Endodermal cell (in vitro differentiated cells): ENCODE measurements around the gene SESN1. TPM values are rescaled to one million over a fixed set of nuclear protein-coding genes. Genes with fewer than 3 reads are reported as not detected.

Experiments used
- DNase-seq: peaks from one replicate; pipeline ENCODE4 v3.0.0-alpha.2; 2017
- H3K27ac ChIP-seq: 2 replicates; pipeline ENCODE4 v1.5.1; 2013; ENCODE audit warnings: mild to moderate bottlenecking, low read depth, low read length, moderate library complexity
- H3K27me3 ChIP-seq: 2 replicates; pipeline ENCODE4 v1.6.1; 2013; ENCODE audit warnings: mild to moderate bottlenecking, low read length, moderate library complexity; ENCODE audit not compliant: insufficient read depth, control insufficient read depth, poor library complexity, severe bottlenecking
- H3K36me3 ChIP-seq: 2 replicates; pipeline ENCODE4 v1.7.0; 2013; ENCODE audit warnings: mild to moderate bottlenecking, low read length, moderate library complexity; ENCODE audit not compliant: control insufficient read depth, insufficient read depth
- H3K4me1 ChIP-seq: one replicate; pipeline ENCODE4 v1.7.0; 2013; ENCODE audit warnings: low read length; ENCODE audit not compliant: control insufficient read depth, insufficient read depth
- H3K4me3 ChIP-seq: 2 replicates; pipeline ENCODE4 v1.5.1; 2013; ENCODE audit warnings: mild to moderate bottlenecking, low read length, moderate library complexity
- H3K9ac ChIP-seq: 2 replicates; pipeline ENCODE4 v1.6.1; 2013; ENCODE audit warnings: mild to moderate bottlenecking, low read length, moderate library complexity; ENCODE audit not compliant: poor library complexity, severe bottlenecking; ENCODE audit errors: extremely low read depth
- H3K9me3 ChIP-seq: 2 replicates; pipeline ENCODE4 v1.6.1; 2013; ENCODE audit warnings: mild to moderate bottlenecking, low read length, moderate library complexity; ENCODE audit not compliant: control insufficient read depth
- H3K27ac Mint-ChIP-seq: 2 replicates; pipeline ENCODE4 v1.8.0; 2020; ENCODE audit warnings: mixed read lengths
- H3K27me3 Mint-ChIP-seq: 2 replicates; pipeline ENCODE4 v1.8.0; 2021; ENCODE audit warnings: mild to moderate bottlenecking, mixed read lengths; ENCODE audit not compliant: insufficient read depth
- H3K36me3 Mint-ChIP-seq: 2 replicates; pipeline ENCODE4 v1.8.0; 2020; ENCODE audit warnings: low read depth, mixed read lengths
- H3K4me1 Mint-ChIP-seq: 2 replicates; pipeline ENCODE4 v1.8.0; 2020; ENCODE audit warnings: mixed read lengths
- H3K4me3 Mint-ChIP-seq: 2 replicates; pipeline ENCODE4 v1.8.0; 2020; ENCODE audit warnings: mild to moderate bottlenecking, moderate library complexity, mixed read lengths
- H3K9me3 Mint-ChIP-seq: 2 replicates; pipeline ENCODE4 v1.8.0; 2020; ENCODE audit warnings: mild to moderate bottlenecking, mixed read lengths
- CTCF ChIP-seq: fragments of 200-600 bp; sonication (generic); conservative IDR thresholded peaks from 2 replicates; pipeline ENCODE4 v1.5.0; 2021; ENCODE audit warnings: antibody characterized with exemption, mild to moderate bottlenecking
- WGBS, 2 experiments: methylation state at CpG; one replicate each; pipeline versions ENCODE4 v1.1.5 to v1.1.7; 2013; ENCODE audit warnings: missing lambda C conversion rate in 2 of 2, mixed read lengths in 1 of 2; ENCODE audit not compliant: insufficient coverage in 1 of 2, insufficient read length in 1 of 2; 5-methylcytosine and 5-hydroxymethylcytosine counted together
- total RNA-seq, 2 donors: library from RNA; stranded (reverse); fragmentation: NEBNext Ultra II Directional in 1 of 2; extraction: Animal tissue kit (Norgen Biotek cat#: 25700) in 1 of 2; gene quantifications; 2 replicates in 1 of 2; 3 replicates in 1 of 2; pipeline ENCODE4 v1.2.1, GENCODE V29; 2021

SESN1 gene
- total RNA-seq, 2 donors from 2014 or later = 7.5 to 13.1 TPM

GRCh38 chr6:109024368-109024767 lies 70.3 kb downstream of the SESN1 start:
- no peak for TF ChIP-seq CTCF
- Histone ChIP-seq H3K36me3 (no peaks in the 10 kb centered on the region), H3K9me3 (no peaks in the 10 kb centered on the region), H3K27ac (no peak overlapping the region), H3K4me1 (no peaks in the 10 kb centered on the region), H3K9ac (no peak overlapping the region), H3K27me3 (no peaks in the 10 kb centered on the region), H3K4me3 (no peak overlapping the region)
- H3K4me1 Mint-ChIP-seq = peaks cover 7% of the 10 kb centered on the region
- H3K36me3 Mint-ChIP-seq = no peaks in the 10 kb centered on the region
- H3K27me3 Mint-ChIP-seq = no peaks in the 10 kb centered on the region
- no peak for DNase-seq
- H3K4me3 Mint-ChIP-seq = no peak overlapping the region
- 90 to 100% methylated on average over 1 to 2 of the region's 2 CpGs for WGBS, 2 experiments
- peaks cover 2% of the 10 kb centered on the region for H3K9me3 Mint-ChIP-seq
- no peak overlapping the region for H3K27ac Mint-ChIP-seq

- no peak for DNase-seq
- peaks cover 2% of the 10 kb centered on the region for H3K9me3 Mint-ChIP-seq
- Histone ChIP-seq H3K9ac (no peak overlapping the region), H3K36me3 (no peaks in the 10 kb centered on the region), H3K4me3 (no peak overlapping the region), H3K27ac (no peak overlapping the region), H3K27me3 (no peaks in the 10 kb centered on the region), H3K4me1 (no peaks in the 10 kb centered on the region), H3K9me3 (no peaks in the 10 kb centered on the region)
- no peak for TF ChIP-seq CTCF
- no peaks in the 10 kb centered on the region for H3K36me3 Mint-ChIP-seq
- no peaks in the 10 kb centered on the region for H3K27me3 Mint-ChIP-seq
- peaks cover 9% of the 10 kb centered on the region for H3K4me1 Mint-ChIP-seq
- H3K4me3 Mint-ChIP-seq = no peak overlapping the region
- H3K27ac Mint-ChIP-seq = no peak overlapping the region
Observed at GRCh38 chr6:109023356-109023925, 71.2 kb downstream of the SESN1 start.

GRCh38 chr6:109021870-109022269 lies 72.8 kb downstream of the SESN1 start:
- TF ChIP-seq CTCF = no peak
- Histone ChIP-seq H3K4me3 (no peak overlapping the region), H3K27ac (no peak overlapping the region), H3K4me1 (no peaks in the 10 kb centered on the region), H3K9me3 (no peaks in the 10 kb centered on the region), H3K27me3 (no peaks in the 10 kb centered on the region), H3K36me3 (no peaks in the 10 kb centered on the region), H3K9ac (no peak overlapping the region)
- Mint-ChIP-seq H3K27me3 (no peaks in the 10 kb centered on the region), H3K4me1 (peaks cover 9% of the 10 kb centered on the region), H3K36me3 (no peaks in the 10 kb centered on the region), H3K9me3 (peaks cover 2% of the 10 kb centered on the region), H3K27ac (no peak overlapping the region), H3K4me3 (no peak overlapping the region)
- DNase-seq = no peak
- 96% methylated on average over 1 of the region's 1 CpG; no CpG with 5 or more reads in 1 of the 2 experiments for WGBS, 2 experiments
